WTC11 (cell line): Measurements from ENCODE around the gene DEPDC4. TPM values are rescaled to one million over a fixed set of nuclear protein-coding genes. Genes with fewer than 3 reads are reported as not detected.

ENCODE experiments used
- ATAC-seq: fragments of 200-7000 bp; cut with Tn5 transposase; 2 replicates; pipeline ENCODE4 v1.10.0; 2021; ENCODE audit warnings: mild to moderate bottlenecking, moderate library complexity
- CTCF ChIA-PET: fragments of 300-600 bp; sonication (Branson Sonifier 250); formaldehyde crosslinking; loops from one replicate; lab custom pipeline; 2021; ENCODE audit warnings: antibody characterized with exemption; lab: Charles Lee
- POLR2A ChIA-PET: fragments of 350-600 bp; sonication (Branson Sonifier 250); formaldehyde crosslinking; loops from one replicate; lab custom pipeline; 2021; ENCODE audit warnings: antibody characterized with exemption; lab: Charles Lee
- DNase-seq: peaks from one replicate; pipeline ENCODE4 v3.0.0; 2021; ENCODE audit warnings: low spot score
- H3K27ac Mint-ChIP-seq: 2 replicates; pipeline ENCODE4 v1.8.0; 2021; ENCODE audit warnings: mixed read lengths
- H3K27me3 Mint-ChIP-seq: 2 replicates; pipeline ENCODE4 v1.8.0; 2021; ENCODE audit warnings: low read depth, mild to moderate bottlenecking, moderate library complexity, mixed read lengths
- H3K36me3 Mint-ChIP-seq: 2 replicates; pipeline ENCODE4 v1.8.0; 2021; ENCODE audit warnings: mixed read lengths
- H3K4me1 Mint-ChIP-seq: 2 replicates; pipeline ENCODE4 v1.8.0; 2022; ENCODE audit warnings: mixed read lengths
- H3K4me3 Mint-ChIP-seq: 2 replicates; pipeline ENCODE4 v1.8.0; 2021; ENCODE audit warnings: mild to moderate bottlenecking, moderate library complexity, mixed read lengths
- H3K9me3 Mint-ChIP-seq: 2 replicates; pipeline ENCODE4 v1.8.0; 2021; ENCODE audit warnings: mixed read lengths
- ARID4B ChIP-seq: sonication (generic); formaldehyde crosslinking; IDR thresholded peaks from 2 replicates; pipeline ENCODE4 v1.8.0; 2023; ENCODE audit warnings: missing genetic modification reagents, mild to moderate bottlenecking, borderline replicate concordance
- CREM ChIP-seq: sonication (generic); formaldehyde crosslinking; IDR thresholded peaks from 2 replicates; pipeline ENCODE4 v1.8.1; 2022; ENCODE audit warnings: mild to moderate bottlenecking, missing genetic modification reagents, moderate library complexity
- ELF4 ChIP-seq: sonication (generic); formaldehyde crosslinking; IDR thresholded peaks from 2 replicates; pipeline ENCODE4 v1.8.1; 2022; ENCODE audit warnings: low read depth, mild to moderate bottlenecking, moderate library complexity, missing genetic modification reagents
- FOXJ3 ChIP-seq: sonication (generic); formaldehyde crosslinking; IDR thresholded peaks from 2 replicates; pipeline ENCODE4 v1.9.0; 2021; ENCODE audit warnings: missing genetic modification reagents, mild to moderate bottlenecking, borderline replicate concordance
- GABPB1 ChIP-seq: sonication (generic); formaldehyde crosslinking; IDR thresholded peaks from 2 replicates; pipeline ENCODE4 v1.8.1; 2023; ENCODE audit warnings: mild to moderate bottlenecking, missing genetic modification reagents
- GRHL2 ChIP-seq: fragments of 250-450 bp; sonication (Bioruptor Pico); IDR thresholded peaks from 2 replicates; pipeline ENCODE4 v1.8.0; 2022; ENCODE audit warnings: mild to moderate bottlenecking, moderate library complexity; ENCODE audit not compliant: insufficient replicate concordance, severe bottlenecking
- HMGXB4 ChIP-seq: sonication (generic); formaldehyde crosslinking; IDR thresholded peaks from 2 replicates; pipeline ENCODE4 v1.8.1; 2023; ENCODE audit warnings: mild to moderate bottlenecking, moderate library complexity, missing genetic modification reagents
- IRF1 ChIP-seq: sonication (generic); formaldehyde crosslinking; IDR thresholded peaks from 2 replicates; pipeline ENCODE4 v1.8.0; 2023; ENCODE audit warnings: missing genetic modification reagents
- MAX ChIP-seq: sonication (generic); formaldehyde crosslinking; IDR thresholded peaks from 2 replicates; pipeline ENCODE4 v1.8.0; 2022; ENCODE audit warnings: mild to moderate bottlenecking, missing genetic modification reagents
- NR3C1 ChIP-seq: sonication (generic); formaldehyde crosslinking; conservative IDR thresholded peaks from 2 replicates; pipeline ENCODE4 v1.8.1; 2023; ENCODE audit warnings: low read depth, mild to moderate bottlenecking, missing genetic modification reagents
- PREB ChIP-seq: sonication (generic); formaldehyde crosslinking; IDR thresholded peaks from 2 replicates; pipeline ENCODE4 v1.8.1; 2022; ENCODE audit warnings: mild to moderate bottlenecking, missing genetic modification reagents, moderate library complexity, borderline replicate concordance
- PRRX2 ChIP-seq: fragments of 250-450 bp; sonication (Bioruptor Pico); IDR thresholded peaks from 2 replicates; pipeline ENCODE4 v1.8.0; 2021; ENCODE audit warnings: mild to moderate bottlenecking
- SP1 ChIP-seq: sonication (generic); formaldehyde crosslinking; conservative IDR thresholded peaks from 2 replicates; pipeline ENCODE4 v1.8.1; 2022; ENCODE audit warnings: missing genetic modification reagents
- STAT6 ChIP-seq: sonication (generic); formaldehyde crosslinking; conservative IDR thresholded peaks from 2 replicates; pipeline ENCODE4 v1.8.1; 2023; ENCODE audit warnings: mild to moderate bottlenecking, low read depth, missing genetic modification reagents, moderate library complexity
- TCF7 ChIP-seq: sonication (generic); formaldehyde crosslinking; IDR thresholded peaks from 2 replicates; pipeline ENCODE4 v1.8.0; 2022; ENCODE audit warnings: mild to moderate bottlenecking, low read depth, missing genetic modification reagents, moderate library complexity
- ZNF263 ChIP-seq: sonication (generic); formaldehyde crosslinking; IDR thresholded peaks from 2 replicates; pipeline ENCODE4 v1.8.1; 2022; ENCODE audit warnings: low read depth, mild to moderate bottlenecking, moderate library complexity, missing genetic modification reagents
- ZNF317 ChIP-seq: sonication (generic); formaldehyde crosslinking; IDR thresholded peaks from 2 replicates; pipeline ENCODE4 v1.8.1; 2023; ENCODE audit warnings: low read depth, mild to moderate bottlenecking, moderate library complexity, missing genetic modification reagents, borderline replicate concordance
- ZNF423 ChIP-seq: fragments of 250-450 bp; sonication (Bioruptor Pico); IDR thresholded peaks from 2 replicates; pipeline ENCODE4 v2.1.2; 2022; ENCODE audit warnings: mild to moderate bottlenecking, moderate library complexity
- ZNF512 ChIP-seq: sonication (generic); formaldehyde crosslinking; IDR thresholded peaks from 2 replicates; pipeline ENCODE4 v1.8.1; 2022; ENCODE audit warnings: missing genetic modification reagents, borderline replicate concordance
- total RNA-seq: library from RNA; stranded (reverse); gene quantifications from 3 replicates; pipeline ENCODE4 v1.2.3, GENCODE V29; 2021

Gene DEPDC4
- total RNA-seq, 1 experiment from 2014 or later: 5.5 TPM

- no peak for TF ChIP-seq MAX (CRISPR knock-in tag)
- no peak for TF ChIP-seq TCF7 (CRISPR knock-in tag)
Observed at GRCh38 chr12:100254876-100255275, 12.0 kb downstream of the DEPDC4 start (continued).

GRCh38 chr12:100253437-100253836 is 13.4 kb downstream of the DEPDC4 start:
- no peak overlapping the region for H3K27ac Mint-ChIP-seq
- no peak overlapping the region for H3K4me3 Mint-ChIP-seq
- no peaks in the 10 kb centered on the region for H3K27me3 Mint-ChIP-seq
- H3K4me1 Mint-ChIP-seq: no peaks in the 10 kb centered on the region
- ChIA-PET POLR2A (no interaction called here), CTCF (no interaction called here)
- H3K9me3 Mint-ChIP-seq: no peaks in the 10 kb centered on the region
- H3K36me3 Mint-ChIP-seq: no peaks in the 10 kb centered on the region; the same call in 1 of the 2 replicates
- ATAC-seq: no peak
- no peak for TF ChIP-seq ZNF263 (CRISPR knock-in tag)
- no peak for TF ChIP-seq ARID4B
- no peak for TF ChIP-seq FOXJ3 (CRISPR knock-in tag)
- no peak for TF ChIP-seq NR3C1
- no peak for TF ChIP-seq PREB (CRISPR knock-in tag)
- no peak for TF ChIP-seq STAT6 (CRISPR knock-in tag)
- no peak for TF ChIP-seq ELF4
- no peak for TF ChIP-seq CREM (CRISPR knock-in tag)
- TF ChIP-seq GRHL2 (CRISPR knock-in tag): no peak
- TF ChIP-seq SP1: no peak
- TF ChIP-seq PRRX2 (CRISPR knock-in tag): no peak
- no peak for TF ChIP-seq IRF1 (CRISPR knock-in tag)
- no peak for TF ChIP-seq HMGXB4 (CRISPR knock-in tag)
- no peak for TF ChIP-seq ZNF423 (CRISPR knock-in tag)
- no peak for TF ChIP-seq ZNF317 (CRISPR knock-in tag)
- TF ChIP-seq ZNF512 (CRISPR knock-in tag): no peak
- no peak for TF ChIP-seq GABPB1
- TF ChIP-seq, all 79 proteins: peak for 0
- no peak for DNase-seq
